ENCODE results near the gene FLOT1. TPM values are rescaled to one million over a fixed set of nuclear protein-coding genes. Genes with fewer than 3 reads are reported as not detected.

FLOT1 gene
- total and polyA plus RNA-seq, 2 of the 13 experiments (the other 11 are each of a cell fraction or from before 2014, with no cell fraction given): 82.3 to 130 TPM

DNA sequence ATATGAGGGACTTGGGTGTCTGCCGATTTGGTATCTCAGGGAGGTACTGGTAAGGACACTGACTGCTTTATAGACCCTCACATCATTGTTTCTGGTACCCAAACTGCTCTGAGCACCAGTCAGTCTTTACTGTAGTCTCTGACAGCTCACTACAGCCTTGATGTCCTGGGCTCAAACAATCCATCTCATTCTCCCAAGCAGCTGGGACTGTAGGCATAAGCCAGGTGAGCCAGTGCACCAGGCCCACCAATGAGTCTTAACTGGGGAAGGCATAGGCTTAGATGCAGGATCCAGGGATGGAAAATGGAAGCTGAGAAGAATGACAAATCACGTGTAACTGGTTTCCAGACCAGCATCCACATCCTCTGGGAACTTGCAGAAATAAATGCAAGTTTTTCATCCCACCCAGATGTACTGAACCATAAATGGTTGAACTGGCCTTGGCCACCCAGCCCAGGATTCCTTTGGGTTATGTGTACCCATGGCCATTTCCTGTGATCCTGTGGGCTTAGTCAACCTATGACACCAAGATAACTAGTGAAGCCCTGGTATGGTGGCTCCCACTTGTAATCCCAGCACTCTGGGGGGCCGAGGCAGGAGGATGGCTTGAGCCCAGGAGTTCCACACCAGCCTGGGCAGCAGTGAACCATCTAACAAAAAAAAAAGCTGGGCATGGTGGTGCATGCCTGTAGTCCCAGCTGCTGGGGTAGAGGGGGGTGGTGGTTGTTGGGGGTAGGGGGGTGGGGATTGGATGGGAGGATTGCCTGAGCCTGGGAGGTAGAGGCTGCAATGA lies 16.6 kb downstream of the FLOT1 start (continued):
- TF ChIP-seq, protein P1, sequence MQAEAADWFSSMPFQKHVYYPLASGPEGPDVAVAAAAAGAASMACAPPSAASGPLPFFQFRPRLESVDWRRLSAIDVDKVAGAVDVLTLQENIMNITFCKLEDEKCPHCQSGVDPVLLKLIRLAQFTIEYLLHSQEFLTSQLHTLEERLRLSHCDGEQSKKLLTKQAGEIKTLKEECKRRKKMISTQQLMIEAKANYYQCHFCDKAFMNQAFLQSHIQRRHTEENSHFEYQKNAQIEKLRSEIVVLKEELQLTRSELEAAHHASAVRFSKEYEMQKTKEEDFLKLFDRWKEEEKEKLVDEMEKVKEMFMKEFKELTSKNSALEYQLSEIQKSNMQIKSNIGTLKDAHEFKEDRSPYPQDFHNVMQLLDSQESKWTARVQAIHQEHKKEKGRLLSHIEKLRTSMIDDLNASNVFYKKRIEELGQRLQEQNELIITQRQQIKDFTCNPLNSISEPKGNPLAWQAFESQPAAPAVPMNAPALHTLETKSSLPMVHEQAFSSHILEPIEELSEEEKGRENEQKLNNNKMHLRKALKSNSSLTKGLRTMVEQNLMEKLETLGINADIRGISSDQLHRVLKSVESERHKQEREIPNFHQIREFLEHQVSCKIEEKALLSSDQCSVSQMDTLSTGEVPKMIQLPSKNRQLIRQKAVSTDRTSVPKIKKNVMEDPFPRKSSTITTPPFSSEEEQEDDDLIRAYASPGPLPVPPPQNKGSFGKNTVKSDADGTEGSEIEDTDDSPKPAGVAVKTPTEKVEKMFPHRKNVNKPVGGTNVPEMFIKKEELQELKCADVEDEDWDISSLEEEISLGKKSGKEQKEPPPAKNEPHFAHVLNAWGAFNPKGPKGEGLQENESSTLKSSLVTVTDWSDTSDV (CRISPR knock-in tag; IDR thresholded peaks at IDR 0.05): no peak
- TF ChIP-seq, protein P2, sequence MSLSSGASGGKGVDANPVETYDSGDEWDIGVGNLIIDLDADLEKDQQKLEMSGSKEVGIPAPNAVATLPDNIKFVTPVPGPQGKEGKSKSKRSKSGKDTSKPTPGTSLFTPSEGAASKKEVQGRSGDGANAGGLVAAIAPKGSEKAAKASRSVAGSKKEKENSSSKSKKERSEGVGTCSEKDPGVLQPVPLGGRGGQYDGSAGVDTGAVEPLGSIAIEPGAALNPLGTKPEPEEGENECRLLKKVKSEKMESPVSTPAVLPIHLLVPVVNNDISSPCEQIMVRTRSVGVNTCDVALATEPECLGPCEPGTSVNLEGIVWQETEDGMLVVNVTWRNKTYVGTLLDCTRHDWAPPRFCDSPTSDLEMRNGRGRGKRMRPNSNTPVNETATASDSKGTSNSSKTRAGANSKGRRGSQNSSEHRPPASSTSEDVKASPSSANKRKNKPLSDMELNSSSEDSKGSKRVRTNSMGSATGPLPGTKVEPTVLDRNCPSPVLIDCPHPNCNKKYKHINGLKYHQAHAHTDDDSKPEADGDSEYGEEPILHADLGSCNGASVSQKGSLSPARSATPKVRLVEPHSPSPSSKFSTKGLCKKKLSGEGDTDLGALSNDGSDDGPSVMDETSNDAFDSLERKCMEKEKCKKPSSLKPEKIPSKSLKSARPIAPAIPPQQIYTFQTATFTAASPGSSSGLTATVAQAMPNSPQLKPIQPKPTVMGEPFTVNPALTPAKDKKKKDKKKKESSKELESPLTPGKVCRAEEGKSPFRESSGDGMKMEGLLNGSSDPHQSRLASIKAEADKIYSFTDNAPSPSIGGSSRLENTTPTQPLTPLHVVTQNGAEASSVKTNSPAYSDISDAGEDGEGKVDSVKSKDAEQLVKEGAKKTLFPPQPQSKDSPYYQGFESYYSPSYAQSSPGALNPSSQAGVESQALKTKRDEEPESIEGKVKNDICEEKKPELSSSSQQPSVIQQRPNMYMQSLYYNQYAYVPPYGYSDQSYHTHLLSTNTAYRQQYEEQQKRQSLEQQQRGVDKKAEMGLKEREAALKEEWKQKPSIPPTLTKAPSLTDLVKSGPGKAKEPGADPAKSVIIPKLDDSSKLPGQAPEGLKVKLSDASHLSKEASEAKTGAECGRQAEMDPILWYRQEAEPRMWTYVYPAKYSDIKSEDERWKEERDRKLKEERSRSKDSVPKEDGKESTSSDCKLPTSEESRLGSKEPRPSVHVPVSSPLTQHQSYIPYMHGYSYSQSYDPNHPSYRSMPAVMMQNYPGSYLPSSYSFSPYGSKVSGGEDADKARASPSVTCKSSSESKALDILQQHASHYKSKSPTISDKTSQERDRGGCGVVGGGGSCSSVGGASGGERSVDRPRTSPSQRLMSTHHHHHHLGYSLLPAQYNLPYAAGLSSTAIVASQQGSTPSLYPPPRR (CRISPR knock-in tag; IDR thresholded peaks at IDR 0.05; ENCODE audit: borderline replicate concordance): no peak
- no peak for TF ChIP-seq ZNF33B (CRISPR knock-in tag; IDR thresholded peaks at IDR 0.05)
- TF ChIP-seq ZNF615 (CRISPR knock-in tag; IDR thresholded peaks at IDR 0.05; ENCODE audit: borderline replicate concordance): no peak
- 0 out of 2 replicates have a peak, but pooled peaks have one; percentile 42 for TF ChIP-seq TBX2 (CRISPR knock-in tag; IDR thresholded peaks at IDR 0.05; ENCODE audit: borderline replicate concordance)
- 0 out of 2 replicates have a peak, but pooled peaks have one; percentile 2 for TF ChIP-seq ZBTB2 (CRISPR knock-in tag; IDR thresholded peaks at IDR 0.05; ENCODE audit: low read depth)
- TF ChIP-seq SKIL (CRISPR knock-in tag; IDR thresholded peaks at IDR 0.05; ENCODE audit: borderline replicate concordance): no peak
- TF ChIP-seq ZNF761 (CRISPR knock-in tag; conservative IDR thresholded peaks at IDR 0.05): no peak
- TF ChIP-seq ETV6 (CRISPR knock-in tag; conservative IDR thresholded peaks at IDR 0.05): no peak
- no peak for TF ChIP-seq ZNF382 (CRISPR knock-in tag; IDR thresholded peaks at IDR 0.05; ENCODE audit: borderline replicate concordance)
- TF ChIP-seq RAD51 (IDR thresholded peaks at IDR 0.05; ENCODE audit: borderline replicate concordance): no peak
- TF ChIP-seq MAX (IDR thresholded peaks at IDR 0.05): no peak; the same call in 1 of the 2 replicates
- no peak for TF ChIP-seq ZNF335 (CRISPR knock-in tag; IDR thresholded peaks at IDR 0.05)
- peak; percentile 27; the same call in 1 of the 2 replicates for TF ChIP-seq ARHGAP35 (CRISPR knock-in tag; IDR thresholded peaks at IDR 0.05; ENCODE audit: borderline replicate concordance)
- no peak for TF ChIP-seq MIER3 (CRISPR knock-in tag; IDR thresholded peaks at IDR 0.05; ENCODE audit: borderline replicate concordance)
- TF ChIP-seq NFIC (IDR thresholded peaks at IDR 0.05; ENCODE audit: low read length): peak; percentile 53; the same call in 1 of the 2 replicates
- peak; percentile 52 for TF ChIP-seq AGO2 (optimal IDR thresholded peaks at IDR 0.05; ENCODE audit: low read depth, low read length)
